ENCODE data around the gene AP1S1.
"Not testable (repeated sequence)": the region's sequence is repeated elsewhere in the genome, so short reads cannot be mapped to it uniquely, and the experiment has no call there.

Gene AP1S1

GRCh38 chr7:101115215-101115614 is 39.1 kb upstream of the AP1S1 start:
- TF ChIP-seq, protein P1, sequence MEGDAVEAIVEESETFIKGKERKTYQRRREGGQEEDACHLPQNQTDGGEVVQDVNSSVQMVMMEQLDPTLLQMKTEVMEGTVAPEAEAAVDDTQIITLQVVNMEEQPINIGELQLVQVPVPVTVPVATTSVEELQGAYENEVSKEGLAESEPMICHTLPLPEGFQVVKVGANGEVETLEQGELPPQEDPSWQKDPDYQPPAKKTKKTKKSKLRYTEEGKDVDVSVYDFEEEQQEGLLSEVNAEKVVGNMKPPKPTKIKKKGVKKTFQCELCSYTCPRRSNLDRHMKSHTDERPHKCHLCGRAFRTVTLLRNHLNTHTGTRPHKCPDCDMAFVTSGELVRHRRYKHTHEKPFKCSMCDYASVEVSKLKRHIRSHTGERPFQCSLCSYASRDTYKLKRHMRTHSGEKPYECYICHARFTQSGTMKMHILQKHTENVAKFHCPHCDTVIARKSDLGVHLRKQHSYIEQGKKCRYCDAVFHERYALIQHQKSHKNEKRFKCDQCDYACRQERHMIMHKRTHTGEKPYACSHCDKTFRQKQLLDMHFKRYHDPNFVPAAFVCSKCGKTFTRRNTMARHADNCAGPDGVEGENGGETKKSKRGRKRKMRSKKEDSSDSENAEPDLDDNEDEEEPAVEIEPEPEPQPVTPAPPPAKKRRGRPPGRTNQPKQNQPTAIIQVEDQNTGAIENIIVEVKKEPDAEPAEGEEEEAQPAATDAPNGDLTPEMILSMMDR (IDR thresholded peaks at IDR 0.05) = no peak
- Histone ChIP-seq H3K27me3 (peaks cover 22% of the 10 kb centered on the region), H3K4me1 (ENCODE audit: control insufficient read depth in 1 of 2, insufficient read depth in 1 of 2, low read depth in 1 of 2, low read length in 1 of 2) (no peaks in the 10 kb centered on the region), H3K9me3 (no peaks in the 10 kb centered on the region), H3K27ac (no peak overlapping the region), H3K36me3 (no peaks in the 10 kb centered on the region), H3K4me3 (ENCODE audit: low read depth in 1 of 2, low read length in 1 of 2) (no peak overlapping the region)

GRCh38 chr7:101116898-101117297 is 37.4 kb upstream of the AP1S1 start:
- no peaks in the 10 kb centered on the region for H3K4me1 ChIP-seq (ENCODE audit: control insufficient read depth in 1 of 2, insufficient read depth in 1 of 2, low read depth in 1 of 2, low read length in 1 of 2)
- H3K27ac ChIP-seq = no peak overlapping the region

GRCh38 chr7:101118856-101119255 is 35.4 kb upstream of the AP1S1 start:
- no peaks in the 10 kb centered on the region for H3K9me3 ChIP-seq
- TF ChIP-seq, protein P1 (IDR thresholded peaks at IDR 0.05) = no peak
- no peak overlapping the region for H3K4me3 ChIP-seq (ENCODE audit: low read depth in 1 of 2, low read length in 1 of 2)
- H3K36me3 ChIP-seq = no peaks in the 10 kb centered on the region
- H3K4me1 ChIP-seq (ENCODE audit: control insufficient read depth in 1 of 2, insufficient read depth in 1 of 2, low read depth in 1 of 2, low read length in 1 of 2) = no peaks in the 10 kb centered on the region
- peaks cover 59% of the 10 kb centered on the region for H3K27me3 ChIP-seq
- H3K27ac ChIP-seq = no peak overlapping the region

More at GRCh38 chr7:101116898-101117297, 37.4 kb upstream of the AP1S1 start:
- TF ChIP-seq, protein P1 (IDR thresholded peaks at IDR 0.05) = no peak
- Histone ChIP-seq H3K27me3 (peaks cover 39% of the 10 kb centered on the region), H3K4me3 (ENCODE audit: low read depth in 1 of 2, low read length in 1 of 2) (no peak overlapping the region), H3K9me3 (no peaks in the 10 kb centered on the region), H3K36me3 (no peaks in the 10 kb centered on the region)

GRCh38 chr7:101119876-101120275 is 34.4 kb upstream of the AP1S1 start:
- H3K9me3 ChIP-seq = no peaks in the 10 kb centered on the region
- H3K4me1 ChIP-seq (ENCODE audit: control insufficient read depth in 1 of 2, insufficient read depth in 1 of 2, low read depth in 1 of 2, low read length in 1 of 2) = no peaks in the 10 kb centered on the region
- H3K27ac ChIP-seq = no peak overlapping the region
- H3K27me3 ChIP-seq = peaks cover 62% of the 10 kb centered on the region
- H3K4me3 ChIP-seq (ENCODE audit: low read depth in 1 of 2, low read length in 1 of 2) = no peak overlapping the region
- TF ChIP-seq, protein P1 (IDR thresholded peaks at IDR 0.05) = no peak
- no peaks in the 10 kb centered on the region for H3K36me3 ChIP-seq

- H3K36me3 ChIP-seq = no peaks in the 10 kb centered on the region
- H3K27me3 ChIP-seq = peaks cover 66% of the 10 kb centered on the region
- H3K4me1 ChIP-seq (ENCODE audit: control insufficient read depth in 1 of 2, insufficient read depth in 1 of 2, low read depth in 1 of 2, low read length in 1 of 2) = no peaks in the 10 kb centered on the region
- no peak overlapping the region for H3K4me3 ChIP-seq (ENCODE audit: low read depth in 1 of 2, low read length in 1 of 2)
- no peaks in the 10 kb centered on the region for H3K9me3 ChIP-seq
- TF ChIP-seq, protein P1 (IDR thresholded peaks at IDR 0.05) = no peak
- no peak overlapping the region for H3K27ac ChIP-seq
These were observed 34.0 kb upstream of the AP1S1 start for GRCh38 chr7:101120315-101120714.

DNA sequence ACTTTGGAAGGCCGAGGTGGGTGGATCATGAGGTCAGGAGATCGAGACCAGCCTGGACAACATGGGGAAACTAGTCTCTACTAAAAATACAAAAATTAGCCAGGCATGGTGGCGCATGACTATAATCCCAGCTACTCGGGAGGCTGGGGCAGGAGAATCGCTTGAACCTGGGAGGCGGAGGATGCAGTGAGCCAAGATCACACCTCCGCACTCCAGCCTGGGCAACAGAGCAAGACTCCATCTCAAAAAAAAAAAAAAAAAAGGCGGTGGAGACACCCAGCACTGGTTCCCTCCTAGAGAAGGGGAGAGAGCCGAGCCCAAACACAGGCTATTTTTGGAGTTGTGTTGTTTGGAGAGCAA is 32.7 kb upstream of the AP1S1 start:
- not testable (repeated sequence) for H3K4me1 ChIP-seq (ENCODE audit: control insufficient read depth in 1 of 2, insufficient read depth in 1 of 2, low read depth in 1 of 2, low read length in 1 of 2); H3K4me3 ChIP-seq (ENCODE audit: low read depth in 1 of 2, low read length in 1 of 2); H3K27ac ChIP-seq; H3K9me3 ChIP-seq; H3K36me3 ChIP-seq
- H3K27me3 ChIP-seq = peaks cover 79% of the 10 kb centered on the region

Measured in neutrophil (primary cell).